Hematopoietic multipotent progenitor cell (in vitro differentiated cells): ENCODE data around the gene ARHGAP19. TPM values are rescaled to one million over a fixed set of nuclear protein-coding genes. Genes with fewer than 3 reads are reported as not detected.

Experiments
- DNase-seq, 3 donors: peaks; one replicate each; pipeline ENCODE4 v3.0.0-alpha.2; 2011 to 2015; ENCODE audit warnings: low read depth in 2 of 3, low spot score in 2 of 3
- total RNA-seq: library from RNA; depleted of rRNA; stranded (reverse); fragments of >200 nt; gene quantifications from one replicate; pipeline ENCODE4 v1.2.3, GENCODE V29; 2012

Gene ARHGAP19
- total RNA-seq, 1 donor = 3.8 TPM

DNA sequence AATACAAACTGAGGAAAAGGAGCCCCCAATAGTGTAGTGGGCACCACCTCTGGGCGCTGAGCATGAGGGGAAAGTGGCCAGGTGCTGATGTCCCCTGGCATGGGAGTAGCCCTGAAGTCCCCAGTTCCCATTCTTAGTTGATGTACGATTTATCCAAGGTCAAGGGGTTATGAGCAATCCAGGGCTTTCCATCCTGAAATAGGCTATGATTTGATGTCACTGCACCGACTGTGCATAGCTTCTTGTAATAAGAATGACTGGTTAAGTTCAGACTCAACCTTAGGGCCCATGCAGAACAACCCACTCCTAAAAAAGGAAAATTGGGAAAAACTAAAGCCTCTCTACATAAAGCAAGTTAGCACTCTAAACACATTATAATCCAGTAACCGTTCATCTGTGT lies 31.1 kb upstream of the ARHGAP19 start:
- no peak for DNase-seq

DNA sequence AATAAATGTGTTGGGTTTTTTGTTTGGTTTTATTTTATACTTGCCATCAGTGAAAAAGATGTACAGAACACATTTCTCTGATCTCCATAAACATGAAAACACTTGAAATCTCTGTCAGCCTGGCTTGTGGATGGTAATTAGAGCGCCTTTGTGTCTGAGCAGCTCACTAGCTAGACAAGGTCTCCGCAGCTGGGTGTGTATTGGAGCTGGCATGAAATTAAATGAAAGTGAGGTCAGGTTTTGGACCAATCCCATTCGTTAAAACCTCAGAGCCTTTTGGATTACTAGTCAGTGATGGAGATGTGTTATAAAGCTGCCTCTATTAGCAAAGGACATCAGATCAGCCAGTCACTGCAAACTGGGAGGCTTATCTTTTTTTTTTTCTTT lies 29.4 kb upstream of the ARHGAP19 start:
- DNase-seq = no peak

DNA sequence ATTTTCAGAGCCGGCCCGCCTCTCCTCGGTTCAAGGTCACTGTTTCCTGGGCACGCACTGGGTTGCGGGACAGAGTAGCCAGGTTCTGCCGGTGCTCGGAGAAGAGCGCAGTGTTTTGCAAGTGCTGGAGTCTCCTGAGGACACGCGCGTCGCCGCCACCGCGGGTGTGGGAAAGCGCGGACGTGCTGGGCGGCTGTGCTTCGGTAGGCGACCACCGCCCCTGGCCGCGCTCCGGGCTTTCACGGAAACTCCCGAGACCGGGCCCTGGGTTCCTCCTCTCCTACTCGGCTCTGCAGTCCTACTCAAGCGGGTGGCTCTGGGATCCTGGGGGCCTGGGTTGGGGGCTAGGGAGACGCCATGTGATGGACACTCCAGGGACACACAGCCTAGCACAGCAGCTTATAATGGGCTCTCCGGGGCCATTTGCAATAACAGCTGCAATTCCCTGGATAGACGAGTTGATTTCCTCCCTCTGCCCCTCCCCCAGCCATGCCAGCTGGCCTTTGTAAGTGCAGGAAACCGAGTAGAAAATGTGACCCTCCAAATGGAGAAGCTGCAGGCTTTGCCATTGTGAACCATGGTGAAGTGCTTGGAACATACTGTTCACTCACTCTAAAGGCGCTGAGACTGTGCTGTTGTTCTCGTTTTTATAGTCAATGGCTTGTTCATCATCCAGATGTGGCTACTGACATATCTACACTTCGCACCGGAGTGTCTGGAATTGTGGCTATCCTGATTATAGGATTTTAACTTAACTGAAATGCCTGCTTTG lies 28.8 kb upstream of the ARHGAP19 start:
- peak in 1 of 3 donors; percentile 71 for DNase-seq

DNA sequence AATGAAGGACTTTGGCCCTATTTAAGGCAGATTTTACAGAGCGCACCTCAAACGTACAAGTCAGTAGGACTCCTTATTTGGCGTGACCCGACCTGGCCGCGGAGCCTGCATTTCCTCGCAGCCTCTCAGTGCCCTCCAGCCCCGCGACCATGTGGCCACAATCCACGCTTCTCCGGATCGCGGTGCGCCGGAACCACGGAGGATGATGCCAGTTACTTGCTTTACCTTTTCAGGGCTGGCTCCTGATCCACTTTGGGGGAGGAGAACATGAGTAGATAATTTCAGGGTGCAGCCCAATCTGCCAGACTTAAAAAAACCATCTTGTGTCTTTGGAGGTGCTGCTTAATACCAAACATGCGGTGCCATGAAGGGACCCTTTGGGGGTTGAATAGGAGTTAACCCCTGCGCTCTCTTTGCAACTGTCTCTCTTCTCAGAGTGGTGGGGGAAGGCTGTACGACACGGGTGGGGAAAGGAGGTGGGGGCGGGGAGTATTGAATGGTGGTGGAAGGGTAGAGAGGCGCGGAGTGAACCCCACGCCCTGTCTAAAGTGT lies 28.1 kb upstream of the ARHGAP19 start:
- no peak for DNase-seq

DNA sequence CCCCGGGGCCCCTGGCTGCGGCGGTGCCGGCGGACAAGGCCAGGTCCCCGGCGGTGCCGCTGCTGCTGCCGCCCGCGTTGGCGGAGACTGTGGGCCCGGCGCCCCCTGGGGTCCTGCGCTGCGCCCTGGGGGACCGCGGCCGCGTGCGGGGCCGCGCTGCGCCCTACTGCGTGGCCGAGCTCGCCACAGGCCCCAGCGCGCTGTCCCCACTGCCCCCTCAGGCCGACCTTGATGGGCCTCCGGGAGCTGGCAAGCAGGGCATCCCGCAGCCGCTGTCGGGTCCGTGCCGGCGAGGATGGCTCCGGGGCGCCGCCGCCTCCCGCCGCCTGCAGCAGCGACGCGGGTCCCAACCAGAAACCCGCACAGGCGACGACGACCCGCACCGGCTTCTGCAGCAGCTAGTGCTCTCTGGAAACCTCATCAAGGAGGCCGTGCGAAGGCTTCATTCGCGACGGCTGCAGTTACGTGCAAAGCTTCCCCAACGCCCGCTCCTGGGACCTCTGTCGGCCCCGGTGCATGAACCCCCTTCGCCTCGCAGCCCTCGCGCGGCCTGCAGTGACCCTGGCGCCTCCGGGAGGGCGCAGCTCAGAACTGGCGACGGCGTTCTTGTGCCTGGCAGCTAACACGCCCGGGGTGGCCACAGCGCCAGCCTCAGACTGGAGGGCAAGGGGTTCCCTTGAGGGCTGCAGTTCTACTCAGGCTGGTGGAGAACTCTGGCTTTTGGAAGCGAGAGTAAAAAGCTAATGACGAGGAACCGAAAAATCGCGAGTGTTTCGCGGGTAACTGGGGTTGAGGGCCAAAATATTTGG lies 27.4 kb upstream of the ARHGAP19 start:
- peak; percentile 42 to 77 (median 75) for DNase-seq

DNA sequence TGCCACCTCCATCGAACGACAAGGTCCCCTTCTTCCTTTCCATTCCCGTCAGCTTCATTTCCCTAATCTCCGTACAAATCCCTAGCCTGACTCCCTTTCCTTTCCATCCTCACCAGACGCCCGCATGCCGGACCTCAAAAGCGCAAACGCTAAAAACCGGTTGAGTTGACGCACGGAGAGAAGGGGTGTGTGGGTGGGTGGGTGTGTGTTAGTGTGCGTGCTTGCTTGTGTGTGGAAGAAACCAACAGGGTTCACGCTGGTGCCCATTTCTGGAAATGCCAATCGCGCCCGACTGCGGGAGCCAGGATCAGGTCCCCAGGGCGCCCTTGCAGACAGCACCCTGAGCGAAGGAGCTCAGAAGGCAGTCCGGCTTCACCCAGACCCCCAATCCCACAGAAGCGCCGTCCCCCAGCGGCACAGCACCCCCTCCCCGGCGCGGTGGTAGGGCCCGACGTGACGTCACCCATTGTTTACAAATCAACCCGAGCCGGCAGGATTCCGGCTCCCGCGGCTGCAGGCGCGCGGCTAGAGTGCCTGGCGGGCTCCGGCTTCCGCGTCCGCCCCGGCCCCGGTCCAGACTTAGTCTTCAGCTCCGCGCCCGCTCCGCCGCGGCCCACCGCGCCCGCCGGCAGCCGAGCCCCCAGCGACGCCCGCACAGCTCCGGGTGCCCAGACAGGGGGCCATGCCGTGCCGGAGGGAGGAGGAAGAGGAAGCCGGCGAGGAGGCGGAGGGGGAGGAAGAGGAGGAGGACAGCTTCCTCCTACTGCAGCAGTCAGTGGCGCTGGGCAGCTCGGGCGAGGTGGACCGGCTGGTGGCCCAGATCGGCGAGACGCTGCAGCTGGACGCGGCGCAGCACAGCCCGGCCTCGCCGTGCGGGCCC lies 26.6 kb upstream of the ARHGAP19 start, which contains the start of gene FRAT1:
TSS of gene FRAT1 (plus strand) at position 500 of the 880 bp plus-strand sequence. CDS start at position 683, 183 bp downstream.
- peak; percentile 91 to 94 (median 93) for DNase-seq

DNA sequence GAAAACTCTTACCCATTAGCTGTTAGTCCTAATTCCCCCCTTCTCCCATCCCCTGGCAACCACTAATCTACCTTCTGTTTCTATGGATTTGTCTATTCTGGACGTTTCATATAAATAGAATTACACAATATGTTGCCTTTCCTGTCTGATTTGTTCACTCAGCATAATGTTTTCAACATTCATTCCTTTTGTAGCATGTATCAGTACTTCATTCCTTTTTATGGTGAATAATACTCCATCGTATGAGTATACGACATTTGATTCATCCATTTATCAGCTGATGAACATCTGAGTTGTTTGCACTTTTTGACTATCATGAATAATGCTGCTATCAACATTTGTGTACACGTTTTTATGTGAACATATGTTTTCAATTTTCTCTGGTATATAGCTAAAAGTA lies 22.2 kb upstream of the ARHGAP19 start:
- no peak for DNase-seq

DNA sequence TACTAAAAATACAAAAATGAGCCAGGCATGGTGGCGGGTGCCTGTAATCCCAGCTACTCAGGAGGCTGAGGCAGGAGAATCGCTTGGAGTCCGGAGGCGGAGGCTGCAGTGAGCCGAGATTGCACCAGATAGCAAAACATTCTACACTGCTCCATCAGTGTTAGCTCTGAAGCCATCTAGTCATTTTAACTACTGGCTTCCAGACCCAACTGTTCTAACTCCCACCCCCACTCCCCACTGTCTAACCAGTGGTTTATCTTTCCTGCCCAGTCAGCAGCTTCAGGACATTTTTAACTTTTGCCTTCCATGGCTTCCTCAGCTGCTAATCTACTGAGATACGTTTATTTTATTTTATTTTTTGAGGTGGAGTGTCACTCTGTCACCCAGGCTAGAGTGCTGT lies 20.5 kb upstream of the ARHGAP19 start:
- DNase-seq = peak in 1 of 3 donors; percentile 39

DNA sequence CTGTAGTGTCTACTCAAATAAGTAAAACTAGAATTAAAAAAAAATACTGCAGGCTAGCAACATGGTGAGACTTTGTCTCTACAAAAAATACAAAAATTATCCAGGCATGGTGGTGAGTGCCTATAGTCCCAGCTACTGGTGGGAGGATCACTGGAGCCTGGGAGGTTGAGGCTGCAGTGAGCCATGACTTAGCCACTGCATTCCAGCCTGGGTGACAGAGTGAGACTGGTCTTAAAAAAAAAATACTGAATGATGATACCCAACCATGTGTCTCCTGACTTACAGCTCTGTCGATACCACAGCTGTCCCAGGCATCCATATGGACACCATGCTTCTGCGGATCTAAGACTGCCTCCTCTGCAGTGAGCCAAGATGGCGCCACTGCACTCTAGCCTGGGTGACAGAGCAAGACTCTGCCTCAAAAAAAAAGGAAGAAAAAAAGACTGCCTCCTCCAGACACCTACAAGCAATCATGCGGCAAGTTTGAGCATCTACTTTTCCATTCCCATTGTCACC lies 18.7 kb upstream of the ARHGAP19 start:
- no peak for DNase-seq

DNA sequence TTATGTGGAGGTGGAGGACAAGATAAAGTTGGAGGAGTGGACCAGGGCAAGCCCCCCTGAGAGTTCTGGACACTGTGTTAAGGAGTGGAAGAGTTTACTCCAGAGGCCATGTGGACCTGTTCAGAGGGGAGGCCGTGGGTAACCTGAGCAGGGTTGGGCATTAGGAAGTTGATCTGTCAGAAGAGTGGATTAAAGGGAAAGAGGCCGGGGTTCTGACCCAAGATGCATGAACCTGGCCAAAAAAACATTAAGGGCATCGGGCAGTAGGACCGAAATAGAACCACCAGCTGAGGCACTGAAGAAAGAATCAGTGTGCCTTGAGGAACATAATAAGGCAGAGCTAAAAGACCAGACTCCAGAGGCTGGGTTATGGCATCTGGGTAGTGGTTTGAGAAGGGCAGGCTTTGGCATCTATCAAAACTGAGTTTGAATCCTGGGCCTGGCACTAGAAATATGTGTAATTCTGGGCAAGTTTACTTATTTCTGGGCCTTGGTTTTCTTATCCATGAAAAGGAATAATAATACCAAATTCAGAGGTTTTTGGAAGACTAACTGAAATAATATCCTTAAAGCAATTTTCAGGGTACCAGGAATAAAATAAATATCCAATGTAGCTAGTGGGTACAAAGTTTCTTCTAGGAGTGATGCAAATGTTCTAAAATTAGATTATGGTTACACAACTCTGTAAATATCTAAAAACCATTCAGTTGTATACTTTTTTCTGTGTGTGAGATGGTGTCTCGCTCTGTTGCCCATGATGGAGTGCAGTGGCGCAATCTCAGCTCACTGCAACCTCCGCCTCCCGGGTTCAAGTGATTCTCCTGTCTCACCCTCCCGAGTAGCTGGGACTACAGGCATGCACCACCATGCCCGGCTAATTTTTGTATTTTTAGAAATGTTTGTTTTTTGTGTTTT lies 15.7 kb upstream of the ARHGAP19 start:
- DNase-seq = no peak

DNA sequence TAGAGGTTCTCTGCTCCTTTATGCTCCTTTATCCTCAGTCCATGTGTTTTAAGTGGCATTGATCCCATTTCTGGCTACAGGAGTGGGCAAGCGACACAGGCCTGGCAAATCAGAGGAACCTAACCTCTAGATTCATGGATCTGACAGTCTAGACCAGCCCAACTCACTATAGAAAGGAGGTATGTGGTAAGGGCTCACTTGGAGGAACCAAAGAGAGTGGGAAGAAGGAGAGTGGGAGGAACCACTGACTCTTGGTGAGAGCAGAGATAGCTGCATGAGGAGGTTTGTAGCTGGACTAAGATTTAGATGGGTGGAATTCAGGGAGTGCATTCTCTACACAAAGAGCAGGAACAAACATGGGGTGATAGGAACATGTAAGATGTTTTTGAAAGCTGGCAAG lies 15.0 kb upstream of the ARHGAP19 start:
- DNase-seq = no peak

DNA sequence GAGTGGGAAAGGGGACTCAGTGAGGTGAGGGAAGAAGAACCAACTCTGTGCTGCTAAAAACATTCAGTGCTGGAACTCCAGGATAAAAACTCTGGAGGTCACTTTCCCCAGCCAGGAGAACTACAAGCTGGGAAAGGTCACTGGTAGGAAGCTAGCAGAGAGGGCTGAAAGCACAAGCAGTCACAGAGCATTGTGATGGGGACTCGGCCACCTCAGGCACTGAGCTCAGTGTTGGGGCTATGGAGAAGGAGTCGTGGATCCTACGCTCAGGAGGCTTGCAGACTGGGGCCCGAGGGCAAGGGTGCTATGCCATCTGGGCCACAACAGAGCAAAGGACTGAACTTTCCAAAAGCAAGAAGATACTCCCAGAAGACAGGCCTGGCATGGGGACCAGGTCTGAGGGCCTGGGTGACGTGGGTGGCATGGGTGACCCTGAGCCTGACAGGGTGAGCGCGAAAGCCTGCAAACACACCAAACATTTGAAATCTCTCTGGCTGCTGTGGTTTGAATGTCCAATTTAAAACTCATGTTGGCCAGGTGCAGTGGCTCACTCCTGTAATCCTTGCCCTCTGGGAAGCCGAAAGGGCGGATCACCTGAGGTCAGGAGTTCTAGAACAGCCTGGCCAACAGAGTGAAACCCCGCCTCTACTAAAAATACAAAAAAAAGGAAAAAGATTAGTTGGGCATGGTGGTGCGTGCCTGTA lies 9.8 kb upstream of the ARHGAP19 start:
- no peak for DNase-seq

DNA sequence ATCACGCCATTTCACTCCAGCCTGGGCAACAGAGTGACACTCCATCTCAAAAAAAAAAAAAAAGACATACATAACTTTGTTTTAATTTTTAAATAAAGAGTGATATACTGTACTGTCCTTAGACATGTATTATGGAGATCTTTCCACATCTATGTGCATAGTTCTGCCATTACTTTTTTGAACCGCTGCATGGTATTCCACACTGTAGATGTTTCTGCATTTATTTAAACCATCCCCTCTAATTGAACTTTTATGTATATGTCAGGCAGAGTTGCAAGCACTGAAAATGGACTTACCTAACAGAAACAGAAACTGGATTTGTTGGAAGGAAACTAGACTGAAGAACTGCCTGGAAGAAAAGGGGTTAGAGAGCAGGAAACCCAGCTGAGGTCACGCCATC lies 8.5 kb upstream of the ARHGAP19 start:
- DNase-seq = no peak

DNA sequence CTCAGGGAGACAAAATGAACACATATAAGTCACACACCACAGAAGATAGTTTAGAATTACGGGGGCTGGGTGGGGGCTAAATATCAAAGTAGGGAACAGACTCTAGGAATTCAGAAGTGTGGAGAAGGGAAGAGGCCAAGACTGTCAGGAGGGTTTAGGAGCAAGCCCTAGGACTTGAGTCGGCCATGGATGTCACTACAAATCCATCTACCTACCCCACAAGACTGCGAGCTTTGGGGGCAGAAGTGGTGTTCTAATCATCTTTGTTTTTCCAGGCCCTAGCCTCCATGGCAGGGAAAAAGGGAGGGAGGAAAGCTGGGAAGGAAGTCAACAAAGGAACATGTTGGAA lies 5.8 kb upstream of the ARHGAP19 start:
- DNase-seq = no peak

DNA sequence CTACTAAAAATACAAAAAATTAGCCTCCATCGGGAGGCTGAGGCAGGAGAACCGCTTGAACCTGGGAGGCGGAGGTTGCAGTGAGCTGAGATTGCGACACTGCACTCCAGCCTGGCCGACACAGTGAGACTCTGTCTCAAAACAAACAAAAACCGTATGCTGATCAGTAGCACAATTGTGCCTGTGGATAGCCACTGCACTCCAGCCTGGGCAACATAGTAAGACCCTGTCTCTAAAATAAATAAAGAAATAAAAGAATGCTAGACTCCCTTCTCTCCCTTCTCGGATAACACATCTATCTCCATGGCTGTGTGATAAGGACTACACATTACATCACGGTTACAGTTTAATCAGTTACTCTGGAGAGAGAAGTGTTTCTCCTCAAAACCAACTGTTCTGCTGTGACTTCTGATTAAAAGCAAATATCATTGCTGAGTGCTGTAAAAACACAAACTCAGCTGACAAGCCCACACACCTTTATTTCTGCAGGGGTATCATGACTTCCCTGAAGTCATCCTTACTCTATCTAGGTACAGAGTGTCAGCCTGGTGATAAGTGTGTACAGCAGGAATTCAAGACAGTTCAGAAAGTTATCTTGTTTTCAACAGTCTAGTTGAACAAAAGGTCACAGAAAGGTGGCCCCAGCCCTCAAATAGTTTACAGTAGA lies 5.3 kb upstream of the ARHGAP19 start:
- no peak for DNase-seq

DNA sequence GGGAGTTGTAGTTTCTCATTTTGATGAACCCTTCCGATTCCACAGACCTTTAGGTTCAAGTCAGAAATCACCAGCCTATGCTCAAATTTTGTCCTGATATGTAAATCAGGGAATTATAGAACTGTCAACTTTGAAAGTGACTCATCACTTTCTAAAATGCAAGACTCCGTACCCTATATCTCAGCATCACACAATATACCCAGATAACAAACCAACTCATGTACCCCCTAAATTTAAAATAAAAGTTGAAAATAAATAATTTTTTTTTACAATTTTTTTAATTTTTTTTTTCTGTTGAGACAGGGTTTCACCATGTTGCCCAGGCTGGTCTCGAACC lies 393 bp upstream of the ARHGAP19 start:
- no peak for DNase-seq

DNA sequence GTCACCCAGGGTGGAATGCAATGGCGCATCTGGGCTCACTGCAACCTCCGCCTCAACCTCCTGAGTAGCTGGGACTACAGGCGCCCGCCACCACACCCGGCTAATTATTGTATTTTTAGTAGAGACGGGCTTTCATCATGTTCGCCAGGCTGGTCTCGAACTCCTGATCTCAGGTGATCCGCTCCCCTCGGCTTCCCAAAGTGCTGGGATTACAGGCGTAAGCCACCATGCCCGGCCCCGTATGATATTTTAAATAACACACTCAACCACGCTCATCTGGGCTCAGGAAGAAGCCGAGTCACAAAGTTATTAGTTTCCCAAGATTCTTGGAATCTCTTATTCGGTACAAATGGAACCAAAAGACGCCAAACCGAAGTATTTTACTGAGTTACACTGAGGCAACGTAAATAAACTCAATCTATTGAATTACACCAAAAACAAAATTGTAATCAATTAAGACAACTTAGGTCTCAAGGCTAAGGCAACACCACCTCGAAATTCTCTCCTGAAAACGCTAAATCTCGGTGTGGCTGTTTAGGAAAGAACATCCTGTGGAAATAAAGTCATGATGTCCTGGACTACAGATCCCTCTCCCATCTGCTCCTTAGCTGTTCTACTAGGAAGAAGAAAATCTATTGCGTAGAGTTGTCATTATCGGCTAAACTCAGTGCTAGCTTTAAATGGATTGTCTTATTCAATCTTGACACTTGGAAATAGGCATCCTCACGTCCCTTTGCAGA lies 910 bp downstream of the ARHGAP19 start:
- no peak for DNase-seq
